Omental fat pad (tissue), 4 donors: Measurements from ENCODE around the gene BCAR3. TPM values are rescaled to one million over a fixed set of nuclear protein-coding genes. Genes with fewer than 3 reads are reported as not detected.

Experiments used
- ATAC-seq: fragments of 150-250 bp; one replicate; pipeline ENCODE4 v1.9.1; 2016; ENCODE audit warnings: mild to moderate bottlenecking, moderate library complexity; ENCODE audit not compliant: low FRiP score
- DNase-seq: peaks from one replicate; pipeline ENCODE4 v3.0.0-alpha.2; 2019; ENCODE audit warnings: low spot score
- CTCF ChIP-seq, 3 donors: fragments of 450-650 bp; IDR thresholded peaks; one replicate each; pipeline ENCODE4 v1.5.1; 2016 to 2017; ENCODE audit warnings: antibody characterized with exemption in 3 of 3, mild to moderate bottlenecking in 3 of 3, moderate library complexity in 2 of 3
- total RNA-seq, 4 donors: library from RNA; depleted of rRNA; stranded (reverse); fragments of >200 nt; gene quantifications; one replicate each; pipeline ENCODE4 v1.1.0, GENCODE V29; 2016

Gene BCAR3
- total RNA-seq, 4 donors from 2014 or later, result 43.7 to 73.5 (median 45.8) TPM

DNA sequence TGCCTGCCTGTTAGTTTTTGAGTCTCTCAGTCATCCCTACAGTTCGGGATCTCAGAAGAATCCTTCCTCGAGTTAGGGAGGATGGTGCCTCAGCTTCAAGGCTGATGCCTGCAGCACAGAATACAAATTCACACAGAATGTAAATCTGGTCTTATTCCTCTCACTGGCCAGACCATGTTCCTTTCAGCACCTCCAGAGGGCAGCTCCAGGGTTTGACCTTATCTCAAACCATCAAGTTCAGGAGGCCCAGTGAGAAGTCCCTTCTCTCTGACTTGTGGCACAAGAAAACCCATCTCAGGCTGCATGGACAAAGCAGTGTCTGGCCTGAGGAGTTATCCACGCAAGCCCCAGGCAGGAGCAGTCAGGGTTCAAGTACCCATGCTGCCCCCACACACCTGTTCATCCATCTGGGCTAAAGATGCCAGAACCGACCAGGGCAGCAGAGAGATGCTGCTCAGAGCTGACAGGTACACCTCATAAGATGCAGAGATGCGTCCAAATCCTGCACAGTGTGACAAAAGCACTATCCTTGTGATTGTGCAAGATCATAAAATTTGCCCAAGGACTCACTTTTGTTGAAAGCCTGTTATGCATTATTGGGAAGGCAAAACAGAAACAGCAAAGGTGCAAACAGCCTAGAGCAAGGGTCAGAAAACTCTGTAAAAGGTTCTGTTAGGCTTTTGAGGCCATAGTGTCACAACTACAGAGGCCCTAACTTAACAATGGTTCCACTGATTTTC is 49.8 kb downstream of the BCAR3 start:
- no peak for ATAC-seq
- no peak for DNase-seq
- no peak for TF ChIP-seq CTCF (IDR thresholded peaks at IDR 0.05)

DNA sequence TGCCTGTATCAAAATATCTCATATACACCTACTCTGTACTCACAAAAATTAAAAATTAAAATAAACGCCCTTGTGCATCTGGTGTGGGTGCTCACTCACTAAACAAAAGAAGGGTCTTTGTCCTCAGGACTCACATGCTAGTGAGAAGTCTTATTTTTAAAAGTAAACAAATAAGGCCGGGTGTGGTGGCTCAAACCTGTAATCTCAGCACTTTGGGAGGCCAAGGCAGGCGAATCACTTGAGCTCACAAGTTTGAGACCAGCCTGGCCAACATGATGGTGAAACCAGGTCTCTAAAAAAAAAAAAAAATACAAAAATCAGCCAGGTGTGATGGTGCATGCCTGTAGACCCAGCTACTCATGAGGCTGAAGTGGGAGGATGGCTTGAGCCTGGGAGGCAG is 51.5 kb downstream of the BCAR3 start:
- TF ChIP-seq CTCF (IDR thresholded peaks at IDR 0.05), result no peak
- DNase-seq (no peak), ATAC-seq (no peak)

GRCh38 chr1:93629101-93630059 is 52.3 kb downstream of the BCAR3 start:
- ATAC-seq (peak; percentile 55), DNase-seq (no peak)
- TF ChIP-seq CTCF (IDR thresholded peaks at IDR 0.05), result peak in 1 of 3 donors; percentile 13

- TF ChIP-seq CTCF (IDR thresholded peaks at IDR 0.05), result no peak
- DNase-seq (no peak), ATAC-seq (no peak)
Measured at GRCh38 chr1:93628681-93629080, 53.0 kb downstream of the BCAR3 start.

- ATAC-seq, result no peak
- no peak for DNase-seq
- TF ChIP-seq CTCF (IDR thresholded peaks at IDR 0.05), result no peak
Measured at GRCh38 chr1:93625582-93626327, 55.9 kb downstream of the BCAR3 start.

GRCh38 chr1:93623875-93624274 is 57.8 kb downstream of the BCAR3 start:
- ATAC-seq (peak; percentile 21), DNase-seq (no peak)
- no peak for TF ChIP-seq CTCF (IDR thresholded peaks at IDR 0.05)
